Neural progenitor cell (in vitro differentiated cells): ENCODE results near the gene PSMA7.

Experiments
- EZH2phosphoT487 ChIP-seq: fragments of 200-600 bp; sonication (generic); IDR thresholded peaks from 2 replicates; pipeline ENCODE4 v1.6.1; 2017; ENCODE audit warnings: antibody characterized with exemption
- TF ChIP-seq, protein P1 (sequence below): fragments of 200-600 bp; sonication (generic); IDR thresholded peaks from 2 replicates; pipeline ENCODE4 v1.5.1; 2017; ENCODE audit warnings: antibody characterized with exemption, mild to moderate bottlenecking

DNA sequence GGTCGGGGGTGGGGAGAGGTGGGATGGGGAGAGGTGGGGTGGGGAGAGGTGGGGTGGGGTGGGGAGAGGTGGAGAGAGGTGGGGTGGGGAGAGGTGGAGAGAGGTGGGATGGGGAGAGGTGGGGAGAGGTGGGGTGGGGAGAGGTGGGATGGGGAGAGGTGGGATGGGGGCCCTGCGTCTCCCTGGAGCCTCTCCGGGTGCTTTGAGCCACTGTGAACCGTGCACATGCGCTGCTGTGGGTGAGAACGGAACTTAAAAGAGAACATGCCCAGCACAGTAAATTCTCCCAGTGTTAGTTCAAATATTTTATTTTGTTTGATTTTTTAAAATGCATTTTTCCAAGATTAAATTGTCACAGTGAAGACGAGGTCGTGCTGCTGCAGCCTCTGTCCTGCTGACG, 17.1 kb upstream of the PSMA7 start:
- TF ChIP-seq, protein P1, sequence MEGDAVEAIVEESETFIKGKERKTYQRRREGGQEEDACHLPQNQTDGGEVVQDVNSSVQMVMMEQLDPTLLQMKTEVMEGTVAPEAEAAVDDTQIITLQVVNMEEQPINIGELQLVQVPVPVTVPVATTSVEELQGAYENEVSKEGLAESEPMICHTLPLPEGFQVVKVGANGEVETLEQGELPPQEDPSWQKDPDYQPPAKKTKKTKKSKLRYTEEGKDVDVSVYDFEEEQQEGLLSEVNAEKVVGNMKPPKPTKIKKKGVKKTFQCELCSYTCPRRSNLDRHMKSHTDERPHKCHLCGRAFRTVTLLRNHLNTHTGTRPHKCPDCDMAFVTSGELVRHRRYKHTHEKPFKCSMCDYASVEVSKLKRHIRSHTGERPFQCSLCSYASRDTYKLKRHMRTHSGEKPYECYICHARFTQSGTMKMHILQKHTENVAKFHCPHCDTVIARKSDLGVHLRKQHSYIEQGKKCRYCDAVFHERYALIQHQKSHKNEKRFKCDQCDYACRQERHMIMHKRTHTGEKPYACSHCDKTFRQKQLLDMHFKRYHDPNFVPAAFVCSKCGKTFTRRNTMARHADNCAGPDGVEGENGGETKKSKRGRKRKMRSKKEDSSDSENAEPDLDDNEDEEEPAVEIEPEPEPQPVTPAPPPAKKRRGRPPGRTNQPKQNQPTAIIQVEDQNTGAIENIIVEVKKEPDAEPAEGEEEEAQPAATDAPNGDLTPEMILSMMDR, result no peak
- TF ChIP-seq EZH2phosphoT487, result no peak
